Measurements from ENCODE around the gene ZBTB20.

The ZBTB20 gene

DNA sequence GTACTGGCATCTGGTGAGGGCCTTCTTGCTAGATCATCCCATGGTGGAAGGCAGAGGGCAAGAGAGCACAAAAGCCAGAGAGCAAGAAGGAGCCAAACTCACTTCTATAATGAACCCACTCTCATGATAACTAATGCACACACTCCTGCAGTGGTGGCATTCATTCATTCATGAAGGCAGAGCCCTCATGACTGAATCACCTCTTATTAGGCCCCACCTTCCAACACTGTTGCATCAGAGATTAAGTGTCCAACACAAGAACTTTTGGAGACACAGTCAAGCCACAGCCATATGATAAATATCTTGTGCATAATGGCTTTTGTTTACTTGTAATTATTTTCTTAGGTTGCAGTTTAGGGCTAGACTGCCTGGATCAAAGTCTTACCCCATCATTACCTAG lies 670.6 kb downstream of the ZBTB20 start:
- TF ChIP-seq GLIS3 (CRISPR knock-in tag; IDR thresholded peaks at IDR 0.05) (no peak), CSDC2 (CRISPR knock-in tag; IDR thresholded peaks at IDR 0.05) (no peak), OSR1 (CRISPR knock-in tag; IDR thresholded peaks at IDR 0.05) (no peak), ZFP30 (CRISPR knock-in tag; IDR thresholded peaks at IDR 0.05) (no peak), TCF4 (CRISPR knock-in tag; IDR thresholded peaks at IDR 0.05; ENCODE audit: borderline replicate concordance) (no peak), ESRRG (CRISPR knock-in tag; IDR thresholded peaks at IDR 0.05) (no peak), ISL1 (CRISPR knock-in tag; IDR thresholded peaks at IDR 0.05) (no peak), PPARA (CRISPR knock-in tag; IDR thresholded peaks at IDR 0.05; ENCODE audit: borderline replicate concordance) (no peak), ZC3H10 (CRISPR knock-in tag; IDR thresholded peaks at IDR 0.05) (no peak), SNAI2 (CRISPR knock-in tag; IDR thresholded peaks at IDR 0.05) (no peak), RARB (CRISPR knock-in tag; IDR thresholded peaks at IDR 0.05) (no peak), ARNTL (CRISPR knock-in tag; IDR thresholded peaks at IDR 0.05; ENCODE audit: borderline replicate concordance, low read depth) (no peak), BACH2 (CRISPR knock-in tag; IDR thresholded peaks at IDR 0.05; ENCODE audit: borderline replicate concordance) (no peak), ZNF565 (CRISPR knock-in tag; conservative IDR thresholded peaks at IDR 0.05; ENCODE audit: low read depth) (no peak), ZNF70 (CRISPR knock-in tag; IDR thresholded peaks at IDR 0.05) (no peak), ZFP3 (CRISPR knock-in tag; IDR thresholded peaks at IDR 0.05) (no peak)
- TF ChIP-seq, protein P1, sequence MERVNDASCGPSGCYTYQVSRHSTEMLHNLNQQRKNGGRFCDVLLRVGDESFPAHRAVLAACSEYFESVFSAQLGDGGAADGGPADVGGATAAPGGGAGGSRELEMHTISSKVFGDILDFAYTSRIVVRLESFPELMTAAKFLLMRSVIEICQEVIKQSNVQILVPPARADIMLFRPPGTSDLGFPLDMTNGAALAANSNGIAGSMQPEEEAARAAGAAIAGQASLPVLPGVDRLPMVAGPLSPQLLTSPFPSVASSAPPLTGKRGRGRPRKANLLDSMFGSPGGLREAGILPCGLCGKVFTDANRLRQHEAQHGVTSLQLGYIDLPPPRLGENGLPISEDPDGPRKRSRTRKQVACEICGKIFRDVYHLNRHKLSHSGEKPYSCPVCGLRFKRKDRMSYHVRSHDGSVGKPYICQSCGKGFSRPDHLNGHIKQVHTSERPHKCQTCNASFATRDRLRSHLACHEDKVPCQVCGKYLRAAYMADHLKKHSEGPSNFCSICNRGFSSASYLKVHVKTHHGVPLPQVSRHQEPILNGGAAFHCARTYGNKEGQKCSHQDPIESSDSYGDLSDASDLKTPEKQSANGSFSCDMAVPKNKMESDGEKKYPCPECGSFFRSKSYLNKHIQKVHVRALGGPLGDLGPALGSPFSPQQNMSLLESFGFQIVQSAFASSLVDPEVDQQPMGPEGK (CRISPR knock-in tag; IDR thresholded peaks at IDR 0.05; ENCODE audit: borderline replicate concordance), result no peak
- TF ChIP-seq, protein P2, sequence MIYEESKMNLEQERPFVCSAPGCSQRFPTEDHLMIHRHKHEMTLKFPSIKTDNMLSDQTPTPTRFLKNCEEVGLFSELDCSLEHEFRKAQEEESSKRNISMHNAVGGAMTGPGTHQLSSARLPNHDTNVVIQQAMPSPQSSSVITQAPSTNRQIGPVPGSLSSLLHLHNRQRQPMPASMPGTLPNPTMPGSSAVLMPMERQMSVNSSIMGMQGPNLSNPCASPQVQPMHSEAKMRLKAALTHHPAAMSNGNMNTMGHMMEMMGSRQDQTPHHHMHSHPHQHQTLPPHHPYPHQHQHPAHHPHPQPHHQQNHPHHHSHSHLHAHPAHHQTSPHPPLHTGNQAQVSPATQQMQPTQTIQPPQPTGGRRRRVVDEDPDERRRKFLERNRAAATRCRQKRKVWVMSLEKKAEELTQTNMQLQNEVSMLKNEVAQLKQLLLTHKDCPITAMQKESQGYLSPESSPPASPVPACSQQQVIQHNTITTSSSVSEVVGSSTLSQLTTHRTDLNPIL (CRISPR knock-in tag; IDR thresholded peaks at IDR 0.05; ENCODE audit: low read depth), result no peak
- TF ChIP-seq, protein P3, sequence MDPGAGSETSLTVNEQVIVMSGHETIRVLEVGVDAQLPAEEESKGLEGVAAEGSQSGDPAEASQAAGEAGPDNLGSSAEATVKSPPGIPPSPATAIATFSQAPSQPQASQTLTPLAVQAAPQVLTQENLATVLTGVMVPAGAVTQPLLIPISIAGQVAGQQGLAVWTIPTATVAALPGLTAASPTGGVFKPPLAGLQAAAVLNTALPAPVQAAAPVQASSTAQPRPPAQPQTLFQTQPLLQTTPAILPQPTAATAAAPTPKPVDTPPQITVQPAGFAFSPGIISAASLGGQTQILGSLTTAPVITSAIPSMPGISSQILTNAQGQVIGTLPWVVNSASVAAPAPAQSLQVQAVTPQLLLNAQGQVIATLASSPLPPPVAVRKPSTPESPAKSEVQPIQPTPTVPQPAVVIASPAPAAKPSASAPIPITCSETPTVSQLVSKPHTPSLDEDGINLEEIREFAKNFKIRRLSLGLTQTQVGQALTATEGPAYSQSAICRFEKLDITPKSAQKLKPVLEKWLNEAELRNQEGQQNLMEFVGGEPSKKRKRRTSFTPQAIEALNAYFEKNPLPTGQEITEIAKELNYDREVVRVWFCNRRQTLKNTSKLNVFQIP (CRISPR knock-in tag; IDR thresholded peaks at IDR 0.05; ENCODE audit: borderline replicate concordance, low read depth), result no peak
- TF ChIP-seq, protein P4, sequence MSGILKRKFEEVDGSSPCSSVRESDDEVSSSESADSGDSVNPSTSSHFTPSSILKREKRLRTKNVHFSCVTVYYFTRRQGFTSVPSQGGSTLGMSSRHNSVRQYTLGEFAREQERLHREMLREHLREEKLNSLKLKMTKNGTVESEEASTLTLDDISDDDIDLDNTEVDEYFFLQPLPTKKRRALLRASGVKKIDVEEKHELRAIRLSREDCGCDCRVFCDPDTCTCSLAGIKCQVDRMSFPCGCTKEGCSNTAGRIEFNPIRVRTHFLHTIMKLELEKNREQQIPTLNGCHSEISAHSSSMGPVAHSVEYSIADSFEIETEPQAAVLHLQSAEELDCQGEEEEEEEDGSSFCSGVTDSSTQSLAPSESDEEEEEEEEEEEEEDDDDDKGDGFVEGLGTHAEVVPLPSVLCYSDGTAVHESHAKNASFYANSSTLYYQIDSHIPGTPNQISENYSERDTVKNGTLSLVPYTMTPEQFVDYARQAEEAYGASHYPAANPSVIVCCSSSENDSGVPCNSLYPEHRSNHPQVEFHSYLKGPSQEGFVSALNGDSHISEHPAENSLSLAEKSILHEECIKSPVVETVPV (CRISPR knock-in tag; IDR thresholded peaks at IDR 0.05), result no peak
- ATAC-seq, result no peak

DNA sequence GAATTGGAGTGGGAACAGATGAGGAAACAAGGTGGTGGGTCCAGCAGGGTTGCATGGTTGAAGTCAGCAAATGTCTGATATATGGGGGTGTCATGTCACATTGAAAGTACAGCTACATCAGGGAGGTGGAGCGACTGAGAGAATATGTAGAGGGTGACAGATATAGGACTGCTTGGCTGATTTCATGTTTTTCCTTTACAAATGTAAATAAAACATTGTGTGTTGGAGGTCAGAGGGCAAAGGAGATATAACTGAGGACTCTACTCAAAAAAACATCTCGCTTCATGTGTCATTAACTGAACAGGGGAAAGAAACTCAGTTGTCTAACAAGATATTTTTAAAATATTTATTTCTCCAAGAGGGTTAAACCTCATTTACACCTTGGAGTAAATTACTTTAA lies 675.6 kb downstream of the ZBTB20 start:
- no peak for ATAC-seq
- TF ChIP-seq, protein P5, sequence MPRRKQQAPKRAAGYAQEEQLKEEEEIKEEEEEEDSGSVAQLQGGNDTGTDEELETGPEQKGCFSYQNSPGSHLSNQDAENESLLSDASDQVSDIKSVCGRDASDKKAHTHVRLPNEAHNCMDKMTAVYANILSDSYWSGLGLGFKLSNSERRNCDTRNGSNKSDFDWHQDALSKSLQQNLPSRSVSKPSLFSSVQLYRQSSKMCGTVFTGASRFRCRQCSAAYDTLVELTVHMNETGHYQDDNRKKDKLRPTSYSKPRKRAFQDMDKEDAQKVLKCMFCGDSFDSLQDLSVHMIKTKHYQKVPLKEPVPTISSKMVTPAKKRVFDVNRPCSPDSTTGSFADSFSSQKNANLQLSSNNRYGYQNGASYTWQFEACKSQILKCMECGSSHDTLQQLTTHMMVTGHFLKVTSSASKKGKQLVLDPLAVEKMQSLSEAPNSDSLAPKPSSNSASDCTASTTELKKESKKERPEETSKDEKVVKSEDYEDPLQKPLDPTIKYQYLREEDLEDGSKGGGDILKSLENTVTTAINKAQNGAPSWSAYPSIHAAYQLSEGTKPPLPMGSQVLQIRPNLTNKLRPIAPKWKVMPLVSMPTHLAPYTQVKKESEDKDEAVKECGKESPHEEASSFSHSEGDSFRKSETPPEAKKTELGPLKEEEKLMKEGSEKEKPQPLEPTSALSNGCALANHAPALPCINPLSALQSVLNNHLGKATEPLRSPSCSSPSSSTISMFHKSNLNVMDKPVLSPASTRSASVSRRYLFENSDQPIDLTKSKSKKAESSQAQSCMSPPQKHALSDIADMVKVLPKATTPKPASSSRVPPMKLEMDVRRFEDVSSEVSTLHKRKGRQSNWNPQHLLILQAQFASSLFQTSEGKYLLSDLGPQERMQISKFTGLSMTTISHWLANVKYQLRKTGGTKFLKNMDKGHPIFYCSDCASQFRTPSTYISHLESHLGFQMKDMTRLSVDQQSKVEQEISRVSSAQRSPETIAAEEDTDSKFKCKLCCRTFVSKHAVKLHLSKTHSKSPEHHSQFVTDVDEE (CRISPR knock-in tag; IDR thresholded peaks at IDR 0.05), result no peak
- no peak for TF ChIP-seq OSR1 (CRISPR knock-in tag; IDR thresholded peaks at IDR 0.05)
- TF ChIP-seq BACH2 (CRISPR knock-in tag; IDR thresholded peaks at IDR 0.05; ENCODE audit: borderline replicate concordance), result no peak
- no peak for TF ChIP-seq ZNF70 (CRISPR knock-in tag; IDR thresholded peaks at IDR 0.05)
- TF ChIP-seq, protein P3 (CRISPR knock-in tag; IDR thresholded peaks at IDR 0.05; ENCODE audit: borderline replicate concordance, low read depth), result no peak
- TF ChIP-seq, protein P1 (CRISPR knock-in tag; IDR thresholded peaks at IDR 0.05; ENCODE audit: borderline replicate concordance), result no peak
- no peak for TF ChIP-seq CSDC2 (CRISPR knock-in tag; IDR thresholded peaks at IDR 0.05)
- TF ChIP-seq, protein P4 (CRISPR knock-in tag; IDR thresholded peaks at IDR 0.05), result no peak
- no peak for TF ChIP-seq ZNF8 (CRISPR knock-in tag; IDR thresholded peaks at IDR 0.05)
- no peak for TF ChIP-seq ARNTL (CRISPR knock-in tag; IDR thresholded peaks at IDR 0.05; ENCODE audit: borderline replicate concordance, low read depth)
- no peak for TF ChIP-seq ESRRG (CRISPR knock-in tag; IDR thresholded peaks at IDR 0.05)
- TF ChIP-seq ZC3H10 (CRISPR knock-in tag; IDR thresholded peaks at IDR 0.05), result no peak
- TF ChIP-seq RARB (CRISPR knock-in tag; IDR thresholded peaks at IDR 0.05), result no peak
- TF ChIP-seq TOX (CRISPR knock-in tag; IDR thresholded peaks at IDR 0.05; ENCODE audit: borderline replicate concordance), result no peak
- no peak for TF ChIP-seq ZFP30 (CRISPR knock-in tag; IDR thresholded peaks at IDR 0.05)
- TF ChIP-seq GLIS3 (CRISPR knock-in tag; IDR thresholded peaks at IDR 0.05), result no peak
- no peak for TF ChIP-seq PPARA (CRISPR knock-in tag; IDR thresholded peaks at IDR 0.05; ENCODE audit: borderline replicate concordance)

All from SK-N-SH treated with all-trans-retinoic acid at 6 μM for 48 hours (cell line).